K562 treated with DMSO at 1 percent for 4 hours (cell line): ENCODE results near the gene ELAVL2. TPM values are rescaled to one million over a fixed set of nuclear protein-coding genes. Genes with fewer than 3 reads are reported as not detected.

ENCODE experiments used
- total RNA-seq: library from RNA; unstranded; fragments of 300-600 nt; gene quantifications from 2 replicates; pipeline ENCODE4 v1.2.3, GENCODE V29; 2022; ENCODE audit not compliant: insufficient read depth

The ELAVL2 gene
- total RNA-seq: not detected in 2 replicates

GRCh38 chr9:23826120-23826629 lies at the start of gene ELAVL2:
TSS of gene ELAVL2 (minus strand) at chr9:23826240. CDS start at chr9:23762234, 64,006 bp downstream.

